H1 (cell line): Measurements from ENCODE around the gene ECD. TPM values are rescaled to one million over a fixed set of nuclear protein-coding genes. Genes with fewer than 3 reads are reported as not detected.

Experiments used
- CTCF ChIA-PET: fragments of 300-600 bp; sonication (Branson Sonifier 250); formaldehyde crosslinking; loops from one replicate; lab custom pipeline; 2021; ENCODE audit not compliant: partially characterized antibody; lab: Charles Lee
- POLR2A ChIA-PET: fragments of 300-600 bp; sonication (Branson Sonifier 250); formaldehyde crosslinking; loops from one replicate; lab custom pipeline; 2021; ENCODE audit warnings: inconsistent platforms; ENCODE audit not compliant: partially characterized antibody; lab: Charles Lee
- DNase-seq, 2 experiments: peaks; one replicate each; pipeline versions ENCODE4 v3.0.0 to v3.0.0-alpha.2; 2010 to 2022; ENCODE audit warnings: low spot score in 2 of 2, low read depth in 1 of 2, mixed read lengths in 1 of 2
- FAIRE-seq: peaks from 2 replicates; lab custom pipeline; 2011; peaks lifted over from hg19 to GRCh38; lab: Jason Lieb, UNC
- H2AFZ ChIP-seq: 2 replicates; pipeline ENCODE4 v1.8.1; 2012; ENCODE audit warnings: low read length, inconsistent platforms
- H2AK5ac ChIP-seq: 2 replicates; pipeline ENCODE4 v1.6.1; 2013; ENCODE audit warnings: low read depth, low read length
- H2BK120ac ChIP-seq: replicated peaks from 2 replicates; pipeline ENCODE3; 2013; ENCODE audit warnings: low read depth, low read length, inconsistent platforms
- H2BK12ac ChIP-seq: 2 replicates; pipeline ENCODE4 v1.6.1; 2013; ENCODE audit warnings: low read depth, low read length
- H2BK15ac ChIP-seq: 2 replicates; pipeline ENCODE4 v1.6.1; 2013; ENCODE audit warnings: low read length
- H2BK20ac ChIP-seq: 2 replicates; pipeline ENCODE4 v1.6.1; 2013; ENCODE audit warnings: low read length
- H2BK5ac ChIP-seq: 2 replicates; pipeline ENCODE4 v1.6.1; 2013; ENCODE audit warnings: low read depth, low read length
- H3K14ac ChIP-seq: 2 replicates; pipeline ENCODE4 v1.6.1; 2013; ENCODE audit warnings: inconsistent platforms; ENCODE audit not compliant: insufficient read length
- H3K18ac ChIP-seq: 2 replicates; pipeline ENCODE4 v1.6.1; 2013; ENCODE audit warnings: low read length; ENCODE audit errors: extremely low read depth
- H3K23ac ChIP-seq: 2 replicates; pipeline ENCODE4 v1.6.1; 2013; ENCODE audit warnings: inconsistent platforms; ENCODE audit not compliant: insufficient read length
- H3K23me2 ChIP-seq: 2 replicates; pipeline ENCODE4 v1.6.1; 2013; ENCODE audit warnings: low read depth, low read length
- H3K27ac ChIP-seq: 2 replicates; pipeline ENCODE4 v1.6.1; 2011; ENCODE audit warnings: low read depth, low read length, inconsistent platforms
- H3K27me3 ChIP-seq, 4 experiments: replicated peaks in 1 of 4; 1 replicate in 1 of 4; 2 replicates in 3 of 4; pipeline versions ENCODE4 v1.6.1 to v1.8.1; 2011 to 2013; ENCODE audit warnings: low read length in 3 of 4, mild to moderate bottlenecking in 3 of 4, inconsistent platforms in 2 of 4, mixed read lengths in 2 of 4, moderate library complexity in 1 of 4; ENCODE audit not compliant: control insufficient read depth in 3 of 4, insufficient read depth in 3 of 4; ENCODE audit errors: extremely low read depth in 1 of 4
- H3K36me3 ChIP-seq, 4 experiments: 2 replicates each; pipeline versions ENCODE4 v1.6.1 to v1.8.1; 2011 to 2013; ENCODE audit warnings: mild to moderate bottlenecking in 4 of 4, low read length in 3 of 4, moderate library complexity in 2 of 4, control low read depth in 1 of 4, inconsistent platforms in 1 of 4; ENCODE audit not compliant: insufficient read depth in 4 of 4, control insufficient read depth in 2 of 4
- H3K4ac ChIP-seq: replicated peaks from 2 replicates; pipeline ENCODE3; 2013; ENCODE audit warnings: low read length, low read depth, mixed read lengths, inconsistent platforms; ENCODE audit not compliant: insufficient read length
- H3K4me1 ChIP-seq, 4 experiments: replicated peaks in 1 of 4; 1 replicate in 1 of 4; 2 replicates in 3 of 4; pipeline versions ENCODE4 v1.6.1 to v1.8.1; 2011 to 2013; ENCODE audit warnings: low read length in 3 of 4, inconsistent platforms in 2 of 4, mixed read lengths in 1 of 4; ENCODE audit not compliant: insufficient read depth in 4 of 4, control insufficient read depth in 3 of 4
- H3K4me2 ChIP-seq, 2 experiments: 2 replicates each; pipeline versions ENCODE4 v1.6.1 to v1.8.1; 2011 to 2013; ENCODE audit warnings: low read depth in 2 of 2, low read length in 2 of 2, control low read depth in 1 of 2, inconsistent platforms in 1 of 2, mild to moderate bottlenecking in 1 of 2; ENCODE audit not compliant: insufficient read depth in 1 of 2
- H3K4me3 ChIP-seq, 4 experiments: fragments of 200-600, 300-600 bp in 1 of 4; sonication (generic), shearing (Covaris generic), sonication (Bioruptor Twin) in 1 of 4; 2 replicates each; pipeline versions ENCODE4 v1.5.1 to v1.8.1; 2011 to 2016; ENCODE audit warnings: low read length in 4 of 4, low read depth in 3 of 4, control low read depth in 2 of 4, inconsistent platforms in 2 of 4, mild to moderate bottlenecking in 2 of 4, mixed read lengths in 1 of 4, moderate library complexity in 1 of 4; ENCODE audit not compliant: insufficient read depth in 2 of 4; ENCODE audit errors: extremely low read depth in 1 of 4
- H3K56ac ChIP-seq: replicated peaks from 2 replicates; pipeline ENCODE3; 2013; ENCODE audit warnings: low read depth, mild to moderate bottlenecking, mixed read lengths, low read length, inconsistent platforms; ENCODE audit not compliant: insufficient read length
- H3K79me1 ChIP-seq: 2 replicates; pipeline ENCODE4 v1.6.1; 2013; ENCODE audit warnings: low read depth, low read length, control low read depth
- H3K79me2 ChIP-seq, 2 experiments: 2 replicates each; pipeline versions ENCODE4 v1.6.1 to v1.8.1; 2012 to 2013; ENCODE audit warnings: low read length in 2 of 2, mild to moderate bottlenecking in 2 of 2, inconsistent platforms in 1 of 2; ENCODE audit not compliant: insufficient read depth in 2 of 2, control insufficient read depth in 1 of 2
- H3K9ac ChIP-seq, 4 experiments: replicated peaks in 1 of 4; 1 replicate in 1 of 4; 2 replicates in 3 of 4; pipeline versions ENCODE4 v1.6.1 to v1.8.1; 2011 to 2013; ENCODE audit warnings: low read depth in 3 of 4, low read length in 3 of 4, control low read depth in 2 of 4, mild to moderate bottlenecking in 2 of 4, moderate library complexity in 2 of 4, inconsistent platforms in 1 of 4; ENCODE audit errors: extremely low read depth in 1 of 4
- H3K9me3 ChIP-seq, 2 experiments: 2 replicates each; pipeline versions ENCODE4 v1.6.1 to v1.8.1; 2012 to 2013; ENCODE audit warnings: mild to moderate bottlenecking in 2 of 2, moderate library complexity in 2 of 2, control low read depth in 1 of 2, inconsistent platforms in 1 of 2, low read depth in 1 of 2, low read length in 1 of 2, mixed read lengths in 1 of 2; ENCODE audit not compliant: insufficient read depth in 2 of 2
- H4K20me1 ChIP-seq, 2 experiments: replicated peaks in 1 of 2; 2 replicates each; pipeline versions ENCODE3 to v1.8.1; 2011 to 2013; ENCODE audit warnings: inconsistent platforms in 2 of 2, low read length in 2 of 2, mild to moderate bottlenecking in 1 of 2; ENCODE audit not compliant: insufficient read depth in 2 of 2, control insufficient read depth in 1 of 2
- H4K5ac ChIP-seq: 2 replicates; pipeline ENCODE4 v1.6.1; 2013; ENCODE audit warnings: low read length, low read depth, mixed read lengths, inconsistent platforms; ENCODE audit not compliant: insufficient read length
- H4K8ac ChIP-seq: 2 replicates; pipeline ENCODE4 v1.8.0; 2013; ENCODE audit warnings: mild to moderate bottlenecking, moderate library complexity, low read length, inconsistent platforms; ENCODE audit not compliant: insufficient read depth; ENCODE audit errors: extremely low read depth
- H4K91ac ChIP-seq: replicated peaks from 2 replicates; pipeline ENCODE3; 2013; ENCODE audit warnings: low read length, mixed read lengths, inconsistent platforms; ENCODE audit not compliant: insufficient read length
- RAD21 ChIP-seq, 2 experiments: IDR thresholded peaks in 1 of 2; conservative IDR thresholded peaks in 1 of 2; 2 replicates each; pipeline ENCODE4 v1.6.1; 2011; ENCODE audit warnings: low read depth in 2 of 2, low read length in 2 of 2, improper control_type of control experiment in 1 of 2, inconsistent platforms in 1 of 2, mild to moderate bottlenecking in 1 of 2, moderate library complexity in 1 of 2
- RFX5 ChIP-seq: IDR thresholded peaks from 2 replicates; pipeline ENCODE4 v1.6.1; 2011; ENCODE audit warnings: low read depth, low read length, improper control_type of control experiment, borderline replicate concordance
- SP4 ChIP-seq: IDR thresholded peaks from 2 replicates; pipeline ENCODE4 v1.6.1; 2012; ENCODE audit warnings: low read length, inconsistent platforms
- TAF1 ChIP-seq: IDR thresholded peaks from 2 replicates; pipeline ENCODE4 v1.6.1; 2011; ENCODE audit warnings: mild to moderate bottlenecking, low read depth, low read length
- TBP ChIP-seq: IDR thresholded peaks from 2 replicates; pipeline ENCODE4 v1.6.1; 2011; ENCODE audit warnings: low read depth, low read length, improper control_type of control experiment
- USF2 ChIP-seq: IDR thresholded peaks from 2 replicates; pipeline ENCODE4 v1.6.1; 2011; ENCODE audit warnings: low read length, improper control_type of control experiment
- WGBS, 2 experiments: shearing (Covaris generic) in 1 of 2; methylation state at CpG; one replicate each; pipeline versions ENCODE4 v1.1.6 to v1.1.7; 2013 to 2015; ENCODE audit warnings: low lambda C conversion rate in 2 of 2, mixed read lengths in 2 of 2, inconsistent platforms in 1 of 2, low coverage in 1 of 2, missing lambda C conversion rate in 1 of 2; ENCODE audit not compliant: insufficient replicate concordance in 2 of 2, insufficient coverage in 1 of 2, insufficient read length in 1 of 2; ENCODE audit errors: extremely low coverage in 1 of 2, missing lambda C conversion rate in 1 of 2; 5-methylcytosine and 5-hydroxymethylcytosine counted together
- polyA plus RNA-seq, 7 experiments: library from polyadenylated mRNA; depleted of rRNA in 3 of 7; stranded (reverse) in 5 of 7; unstranded in 2 of 7; fragments of >200 nt in 5 of 7; fragments of 200-250 nt in 2 of 7; gene quantifications; 1 replicate in 5 of 7; 2 replicates in 1 of 7; 4 replicates in 1 of 7; pipeline versions ENCODE4 v1.2.1 to v1.2.3, GENCODE V29; 2011 to 2013; ENCODE audit warnings: missing spikeins in 2 of 7, mixed read lengths in 2 of 7
- total RNA-seq: library from RNA; stranded (reverse); fragmentation: NEBNext Ultra II Directional; extraction: Animal tissue kit (Norgen Biotek cat#: 25700); gene quantifications from 2 replicates; pipeline ENCODE4 v1.2.1, GENCODE V29; 2021
- TF ChIP-seq, protein P1 (sequence below): IDR thresholded peaks from 2 replicates; pipeline ENCODE4 v1.6.1; 2012; ENCODE audit warnings: inconsistent platforms

ECD gene
- total and polyA plus RNA-seq, 2 of the 8 experiments (the other 6 are each of a cell fraction or from before 2014, with no cell fraction given) = 27.1 to 38.0 TPM

GRCh38 chr10:73207883-73208282 lies 40.1 kb upstream of the ECD start:
- H3K9me3 ChIP-seq = peaks cover 19 to 25% of the 10 kb centered on the region in 2 experiments
- no peak overlapping the region for H4K5ac ChIP-seq
- H3K4ac ChIP-seq = no peak overlapping the region
- no peak overlapping the region for H3K18ac ChIP-seq
- no peaks in the 10 kb centered on the region for H3K23me2 ChIP-seq
- DNase-seq (no peak), FAIRE-seq (no peak)
- H4K91ac ChIP-seq = no peak overlapping the region
- WGBS, 2 experiments = 87% methylated on average over 2 of the region's 2 CpGs; no CpG with 5 or more reads in 1 of the 2 experiments
- POLR2A ChIA-PET = interaction anchor here (0.6 to 1.6 kb wide), 2 partner anchors 29 to 39 kb away, joined by 3 to 6 read pairs; partner anchors contain the start of gene DNAJC9
- H3K56ac ChIP-seq = no peak overlapping the region
- H2BK5ac ChIP-seq = no peak overlapping the region
- no peaks in the 10 kb centered on the region for H3K4me1 ChIP-seq
- H2AFZ ChIP-seq = no peak overlapping the region
- no peak overlapping the region for H2BK20ac ChIP-seq
- H3K4me3 ChIP-seq = no peak overlapping the region
- H2BK120ac ChIP-seq = no peak overlapping the region
- H3K36me3 ChIP-seq = peaks cover 0 to 6% (median 1%) of the 10 kb centered on the region in 4 experiments; a peak in 2 of 8 replicates
- H3K79me1 ChIP-seq = no peaks in the 10 kb centered on the region
- no peaks in the 10 kb centered on the region for H3K27me3 ChIP-seq
- H2BK15ac ChIP-seq = no peak overlapping the region
- CTCF ChIA-PET = interaction anchor here (1.5 to 2.0 kb wide), 2 partner anchors 11 to 39 kb away, joined by 3 to 8 read pairs; no protein-coding TSS in a partner anchor
- no peak overlapping the region for H3K9ac ChIP-seq
- no peak overlapping the region for H3K14ac ChIP-seq
- H4K20me1 ChIP-seq = no peaks in the 10 kb centered on the region
- H3K4me2 ChIP-seq = no peak overlapping the region
- H3K27ac ChIP-seq = no peak overlapping the region
- no peak overlapping the region for H2AK5ac ChIP-seq
- no peak overlapping the region for H4K8ac ChIP-seq
- H3K79me2 ChIP-seq = no peaks in the 10 kb centered on the region
- TF ChIP-seq RFX5 (no peak), TAF1 (no peak), TBP (no peak), SP4 (no peak), USF2 (no peak), RAD21 (IDR thresholded peaks at IDR 0.05 in 1 of 2, conservative IDR thresholded peaks at IDR 0.05 in 1 of 2; ENCODE audit: low read depth in 2 of 2, low read length in 2 of 2) (no peak)
- TF ChIP-seq, protein P1, sequence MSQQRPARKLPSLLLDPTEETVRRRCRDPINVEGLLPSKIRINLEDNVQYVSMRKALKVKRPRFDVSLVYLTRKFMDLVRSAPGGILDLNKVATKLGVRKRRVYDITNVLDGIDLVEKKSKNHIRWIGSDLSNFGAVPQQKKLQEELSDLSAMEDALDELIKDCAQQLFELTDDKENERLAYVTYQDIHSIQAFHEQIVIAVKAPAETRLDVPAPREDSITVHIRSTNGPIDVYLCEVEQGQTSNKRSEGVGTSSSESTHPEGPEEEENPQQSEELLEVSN = no peak
- H3K23ac ChIP-seq = no peak overlapping the region
- no peak overlapping the region for H2BK12ac ChIP-seq
